WTC11 (cell line): Measurements from ENCODE around the gene RRN3. TPM values are rescaled to one million over a fixed set of nuclear protein-coding genes. Genes with fewer than 3 reads are reported as not detected.

Experiments used
- ATAC-seq: fragments of 200-7000 bp; cut with Tn5 transposase; 2 replicates; pipeline ENCODE4 v1.10.0; 2021; ENCODE audit warnings: mild to moderate bottlenecking, moderate library complexity
- CTCF ChIA-PET: fragments of 300-600 bp; sonication (Branson Sonifier 250); formaldehyde crosslinking; loops from one replicate; lab custom pipeline; 2021; ENCODE audit warnings: antibody characterized with exemption; lab: Charles Lee
- POLR2A ChIA-PET: fragments of 350-600 bp; sonication (Branson Sonifier 250); formaldehyde crosslinking; loops from one replicate; lab custom pipeline; 2021; ENCODE audit warnings: antibody characterized with exemption; lab: Charles Lee
- DNase-seq: peaks from one replicate; pipeline ENCODE4 v3.0.0; 2021; ENCODE audit warnings: low spot score
- H3K27ac Mint-ChIP-seq: 2 replicates; pipeline ENCODE4 v1.8.0; 2021; ENCODE audit warnings: mixed read lengths
- H3K27me3 Mint-ChIP-seq: 2 replicates; pipeline ENCODE4 v1.8.0; 2021; ENCODE audit warnings: low read depth, mild to moderate bottlenecking, moderate library complexity, mixed read lengths
- H3K36me3 Mint-ChIP-seq: 2 replicates; pipeline ENCODE4 v1.8.0; 2021; ENCODE audit warnings: mixed read lengths
- H3K4me1 Mint-ChIP-seq: 2 replicates; pipeline ENCODE4 v1.8.0; 2022; ENCODE audit warnings: mixed read lengths
- H3K4me3 Mint-ChIP-seq: 2 replicates; pipeline ENCODE4 v1.8.0; 2021; ENCODE audit warnings: mild to moderate bottlenecking, moderate library complexity, mixed read lengths
- H3K9me3 Mint-ChIP-seq: 2 replicates; pipeline ENCODE4 v1.8.0; 2021; ENCODE audit warnings: mixed read lengths
- AR ChIP-seq: fragments of 250-450 bp; sonication (Bioruptor Pico); IDR thresholded peaks from 2 replicates; pipeline ENCODE4 v1.9.0; 2021; ENCODE audit warnings: mild to moderate bottlenecking
- ATF1 ChIP-seq: sonication (generic); formaldehyde crosslinking; IDR thresholded peaks from 2 replicates; pipeline ENCODE4 v1.8.1; 2023; ENCODE audit warnings: mild to moderate bottlenecking, moderate library complexity, missing genetic modification reagents
- ATF3 ChIP-seq: sonication (generic); formaldehyde crosslinking; conservative IDR thresholded peaks from 2 replicates; pipeline ENCODE4 v1.8.1; 2022; ENCODE audit warnings: mild to moderate bottlenecking, missing genetic modification reagents
- ATF6 ChIP-seq: sonication (generic); formaldehyde crosslinking; IDR thresholded peaks from 2 replicates; pipeline ENCODE4 v1.8.1; 2023; ENCODE audit warnings: mild to moderate bottlenecking, missing genetic modification reagents
- EMX1 ChIP-seq: fragments of 250-450 bp; sonication (Bioruptor Pico); IDR thresholded peaks from 2 replicates; pipeline ENCODE4 v1.8.0; 2021; ENCODE audit warnings: mild to moderate bottlenecking
- ETV6 ChIP-seq: sonication (generic); formaldehyde crosslinking; IDR thresholded peaks from 2 replicates; pipeline ENCODE4 v1.8.1; 2022; ENCODE audit warnings: mild to moderate bottlenecking, missing genetic modification reagents
- GABPB1 ChIP-seq: sonication (generic); formaldehyde crosslinking; IDR thresholded peaks from 2 replicates; pipeline ENCODE4 v1.8.1; 2023; ENCODE audit warnings: mild to moderate bottlenecking, missing genetic modification reagents
- GRHL2 ChIP-seq: fragments of 250-450 bp; sonication (Bioruptor Pico); IDR thresholded peaks from 2 replicates; pipeline ENCODE4 v1.8.0; 2022; ENCODE audit warnings: mild to moderate bottlenecking, moderate library complexity; ENCODE audit not compliant: insufficient replicate concordance, severe bottlenecking
- MLX ChIP-seq: sonication (generic); formaldehyde crosslinking; IDR thresholded peaks from 2 replicates; pipeline ENCODE4 v1.8.1; 2023; ENCODE audit warnings: mild to moderate bottlenecking, missing genetic modification reagents, moderate library complexity
- NR3C1 ChIP-seq: sonication (generic); formaldehyde crosslinking; conservative IDR thresholded peaks from 2 replicates; pipeline ENCODE4 v1.8.1; 2023; ENCODE audit warnings: low read depth, mild to moderate bottlenecking, missing genetic modification reagents
- PRRX2 ChIP-seq: fragments of 250-450 bp; sonication (Bioruptor Pico); IDR thresholded peaks from 2 replicates; pipeline ENCODE4 v1.8.0; 2021; ENCODE audit warnings: mild to moderate bottlenecking
- RELA ChIP-seq: sonication (generic); formaldehyde crosslinking; IDR thresholded peaks from 2 replicates; pipeline ENCODE4 v1.8.1; 2022; ENCODE audit warnings: missing genetic modification reagents, mild to moderate bottlenecking, borderline replicate concordance
- RORB ChIP-seq: fragments of 250-450 bp; sonication (Bioruptor Pico); IDR thresholded peaks from 2 replicates; pipeline ENCODE4 v1.9.0; 2021; ENCODE audit warnings: mild to moderate bottlenecking
- SMAD3 ChIP-seq: sonication (generic); formaldehyde crosslinking; IDR thresholded peaks from 2 replicates; pipeline ENCODE4 v1.8.0; 2022; ENCODE audit warnings: missing genetic modification reagents, mild to moderate bottlenecking, borderline replicate concordance
- SMAD4 ChIP-seq: sonication (generic); formaldehyde crosslinking; IDR thresholded peaks from 2 replicates; pipeline ENCODE4 v1.8.0; 2022; ENCODE audit warnings: mild to moderate bottlenecking, missing genetic modification reagents
- TP53 ChIP-seq: sonication (generic); formaldehyde crosslinking; IDR thresholded peaks from 2 replicates; pipeline ENCODE4 v1.8.1; 2023; ENCODE audit warnings: mild to moderate bottlenecking, missing genetic modification reagents
- USF2 ChIP-seq: sonication (generic); formaldehyde crosslinking; IDR thresholded peaks from 2 replicates; pipeline ENCODE4 v1.8.1; 2023; ENCODE audit warnings: mild to moderate bottlenecking, missing genetic modification reagents, moderate library complexity
- ZNF317 ChIP-seq: sonication (generic); formaldehyde crosslinking; IDR thresholded peaks from 2 replicates; pipeline ENCODE4 v1.8.1; 2023; ENCODE audit warnings: low read depth, mild to moderate bottlenecking, moderate library complexity, missing genetic modification reagents, borderline replicate concordance
- ZNF416 ChIP-seq: fragments of 250-450 bp; sonication (Bioruptor Pico); IDR thresholded peaks from 2 replicates; pipeline ENCODE4 v1.9.0; 2021; ENCODE audit warnings: mild to moderate bottlenecking, inconsistent platforms
- total RNA-seq: library from RNA; stranded (reverse); gene quantifications from 3 replicates; pipeline ENCODE4 v1.2.3, GENCODE V29; 2021
- TF ChIP-seq, protein P1 (sequence below): sonication (generic); formaldehyde crosslinking; IDR thresholded peaks from 2 replicates; pipeline ENCODE4 v1.8.0; 2022; ENCODE audit warnings: mild to moderate bottlenecking, missing genetic modification reagents
- TF ChIP-seq, protein P2 (sequence below): sonication (generic); formaldehyde crosslinking; IDR thresholded peaks from 2 replicates; pipeline ENCODE4 v1.8.1; 2022; ENCODE audit warnings: mild to moderate bottlenecking, moderate library complexity, missing genetic modification reagents
- TF ChIP-seq, protein P3 (sequence below): fragments of 250-450 bp; sonication (Bioruptor Pico); IDR thresholded peaks from 2 replicates; pipeline ENCODE4 v1.9.0; 2021; ENCODE audit warnings: mild to moderate bottlenecking
- TF ChIP-seq, protein P4 (sequence below): fragments of 250-450 bp; sonication (Bioruptor Pico); conservative IDR thresholded peaks from 2 replicates; pipeline ENCODE4 v1.9.0; 2021; ENCODE audit warnings: mild to moderate bottlenecking
- TF ChIP-seq, protein P5 (sequence below): sonication (generic); formaldehyde crosslinking; IDR thresholded peaks from 2 replicates; pipeline ENCODE4 v1.8.1; 2022; ENCODE audit warnings: mild to moderate bottlenecking, missing genetic modification reagents, moderate library complexity, borderline replicate concordance

RRN3 gene
- total RNA-seq, 1 experiment from 2014 or later = 25.6 TPM

DNA sequence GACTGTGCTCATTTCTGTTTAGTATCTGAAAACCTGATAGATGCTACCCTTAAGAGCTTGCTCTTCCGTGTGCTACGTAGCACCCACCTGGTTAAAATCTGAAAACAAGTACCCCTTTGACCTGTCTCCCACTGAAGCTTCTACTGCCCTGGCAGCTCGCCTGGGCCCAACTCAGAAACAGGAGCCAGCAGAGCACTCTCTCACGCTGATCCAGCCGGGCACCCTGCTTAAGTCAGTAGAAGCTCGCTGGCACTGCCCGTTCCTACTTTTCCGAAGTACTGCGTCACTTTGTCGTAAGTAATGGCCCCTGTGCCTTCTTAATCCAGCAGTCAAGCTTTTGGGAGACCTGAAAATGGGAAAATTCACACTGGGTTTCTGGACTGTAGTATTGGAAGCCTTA lies 57.1 kb downstream of the RRN3 start:
- Mint-ChIP-seq H3K4me1 (no peaks in the 10 kb centered on the region), H3K9me3 (no peaks in the 10 kb centered on the region)
- CTCF ChIA-PET = no interaction called here
- POLR2A ChIA-PET = no interaction called here
- no peak for TF ChIP-seq TP53 (CRISPR knock-in tag)
- TF ChIP-seq ATF1 = no peak
- no peak for TF ChIP-seq ZNF416 (CRISPR knock-in tag)
- TF ChIP-seq PRRX2 (CRISPR knock-in tag) = no peak
- TF ChIP-seq GRHL2 = no peak
- TF ChIP-seq NR3C1 (CRISPR knock-in tag) = no peak
- no peak for TF ChIP-seq RORB (CRISPR knock-in tag)
- TF ChIP-seq, protein P1, sequence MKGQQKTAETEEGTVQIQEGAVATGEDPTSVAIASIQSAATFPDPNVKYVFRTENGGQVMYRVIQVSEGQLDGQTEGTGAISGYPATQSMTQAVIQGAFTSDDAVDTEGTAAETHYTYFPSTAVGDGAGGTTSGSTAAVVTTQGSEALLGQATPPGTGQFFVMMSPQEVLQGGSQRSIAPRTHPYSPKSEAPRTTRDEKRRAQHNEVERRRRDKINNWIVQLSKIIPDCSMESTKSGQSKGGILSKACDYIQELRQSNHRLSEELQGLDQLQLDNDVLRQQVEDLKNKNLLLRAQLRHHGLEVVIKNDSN (CRISPR knock-in tag) = no peak
- TF ChIP-seq SMAD4 (CRISPR knock-in tag) = no peak
- TF ChIP-seq, protein P2, sequence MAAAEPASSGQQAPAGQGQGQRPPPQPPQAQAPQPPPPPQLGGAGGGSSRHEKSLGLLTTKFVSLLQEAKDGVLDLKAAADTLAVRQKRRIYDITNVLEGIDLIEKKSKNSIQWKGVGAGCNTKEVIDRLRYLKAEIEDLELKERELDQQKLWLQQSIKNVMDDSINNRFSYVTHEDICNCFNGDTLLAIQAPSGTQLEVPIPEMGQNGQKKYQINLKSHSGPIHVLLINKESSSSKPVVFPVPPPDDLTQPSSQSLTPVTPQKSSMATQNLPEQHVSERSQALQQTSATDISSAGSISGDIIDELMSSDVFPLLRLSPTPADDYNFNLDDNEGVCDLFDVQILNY (CRISPR knock-in tag) = no peak
- TF ChIP-seq SMAD3 (CRISPR knock-in tag) = no peak
- no peak for TF ChIP-seq USF2 (CRISPR knock-in tag)
- no peak for TF ChIP-seq EMX1 (CRISPR knock-in tag)
- TF ChIP-seq, protein P3, sequence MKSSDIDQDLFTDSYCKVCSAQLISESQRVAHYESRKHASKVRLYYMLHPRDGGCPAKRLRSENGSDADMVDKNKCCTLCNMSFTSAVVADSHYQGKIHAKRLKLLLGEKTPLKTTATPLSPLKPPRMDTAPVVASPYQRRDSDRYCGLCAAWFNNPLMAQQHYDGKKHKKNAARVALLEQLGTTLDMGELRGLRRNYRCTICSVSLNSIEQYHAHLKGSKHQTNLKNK = no peak
- no peak for TF ChIP-seq MLX (CRISPR knock-in tag)
- TF ChIP-seq ZNF317 = no peak
- TF ChIP-seq, protein P4, sequence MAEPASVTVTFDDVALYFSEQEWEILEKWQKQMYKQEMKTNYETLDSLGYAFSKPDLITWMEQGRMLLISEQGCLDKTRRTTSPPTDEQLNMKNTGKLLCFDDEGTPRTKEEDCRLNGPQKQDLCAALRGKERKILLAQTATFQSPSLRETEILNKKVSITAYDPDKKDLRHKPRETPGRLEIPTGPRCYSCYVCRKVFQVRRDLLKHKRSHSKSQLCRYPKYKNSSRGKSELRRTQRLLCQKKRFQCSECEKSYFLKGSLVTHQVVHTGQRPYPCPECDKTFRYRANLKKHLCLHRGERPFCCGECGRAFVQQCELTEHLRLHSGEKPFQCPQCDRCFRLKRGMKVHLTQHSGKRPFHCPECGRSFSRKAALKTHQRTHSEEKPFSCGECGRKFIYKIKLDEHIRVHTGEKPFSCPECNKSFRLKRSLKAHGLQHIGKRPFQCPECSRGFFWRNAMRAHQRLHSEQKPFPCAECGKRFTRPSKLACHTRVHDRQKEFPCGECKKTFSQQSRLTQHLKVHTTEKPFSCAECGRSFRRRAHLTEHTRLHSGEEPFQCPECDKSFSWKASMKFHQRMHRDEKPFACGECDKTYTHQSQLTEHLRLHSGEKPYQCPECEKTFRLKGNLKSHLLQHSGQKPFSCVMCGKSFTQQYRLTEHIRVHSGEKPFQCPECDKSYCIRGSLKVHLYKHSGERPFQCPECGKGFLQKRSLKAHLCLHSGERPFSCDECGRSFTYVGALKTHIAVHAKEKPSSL (CRISPR knock-in tag) = no peak
- no peak for TF ChIP-seq RELA (CRISPR knock-in tag)
- TF ChIP-seq GABPB1 (CRISPR knock-in tag) = no peak
- TF ChIP-seq, all 79 proteins: peak for 0
- ATAC-seq (no peak), DNase-seq (no peak)
- Mint-ChIP-seq H3K36me3 (peaks cover 77% of the 10 kb centered on the region), H3K27ac (no peak overlapping the region), H3K4me3 (no peak overlapping the region), H3K27me3 (no peaks in the 10 kb centered on the region)

DNA sequence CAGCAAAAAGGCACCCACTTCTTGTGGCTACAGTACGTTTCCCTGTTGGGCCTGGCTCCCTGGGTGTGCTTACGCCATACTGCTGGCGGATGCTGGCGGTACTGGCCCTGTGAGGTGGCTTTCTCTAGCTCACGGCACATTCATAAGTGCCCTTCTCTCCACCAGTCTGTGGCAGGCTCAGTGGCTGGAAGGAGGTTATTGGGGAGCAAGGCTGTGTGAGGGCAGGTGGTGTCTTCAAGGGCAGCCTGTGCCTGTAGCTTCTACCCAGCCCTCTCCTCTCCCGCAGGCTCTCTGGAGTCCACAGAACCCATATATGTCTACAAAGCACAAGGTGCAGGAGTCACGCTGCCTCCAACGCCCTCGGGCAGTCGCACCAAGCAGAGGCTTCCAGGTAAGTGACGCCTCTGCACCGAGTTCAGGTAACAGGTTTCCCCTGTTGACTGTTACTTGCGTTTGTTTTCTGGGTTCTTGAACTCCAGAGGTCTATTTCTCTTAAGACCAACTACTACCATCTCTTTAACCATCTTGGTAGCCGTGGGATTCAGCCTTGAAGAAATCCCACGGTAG lies 58.8 kb downstream of the RRN3 start:
- CTCF ChIA-PET = no interaction called here
- TF ChIP-seq GRHL2 = no peak
- no peak for TF ChIP-seq AR (CRISPR knock-in tag)
- TF ChIP-seq ATF6 (CRISPR knock-in tag) = no peak
- TF ChIP-seq, protein P5, sequence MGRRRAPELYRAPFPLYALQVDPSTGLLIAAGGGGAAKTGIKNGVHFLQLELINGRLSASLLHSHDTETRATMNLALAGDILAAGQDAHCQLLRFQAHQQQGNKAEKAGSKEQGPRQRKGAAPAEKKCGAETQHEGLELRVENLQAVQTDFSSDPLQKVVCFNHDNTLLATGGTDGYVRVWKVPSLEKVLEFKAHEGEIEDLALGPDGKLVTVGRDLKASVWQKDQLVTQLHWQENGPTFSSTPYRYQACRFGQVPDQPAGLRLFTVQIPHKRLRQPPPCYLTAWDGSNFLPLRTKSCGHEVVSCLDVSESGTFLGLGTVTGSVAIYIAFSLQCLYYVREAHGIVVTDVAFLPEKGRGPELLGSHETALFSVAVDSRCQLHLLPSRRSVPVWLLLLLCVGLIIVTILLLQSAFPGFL (CRISPR knock-in tag) = no peak
- no peak for TF ChIP-seq ETV6 (CRISPR knock-in tag)
- TF ChIP-seq ATF3 (CRISPR knock-in tag) = no peak
- TF ChIP-seq RELA (CRISPR knock-in tag) = no peak

More for the DNA sequence above, 58.8 kb downstream of the RRN3 start:
- Mint-ChIP-seq H3K27ac (no peak overlapping the region), H3K36me3 (peaks cover 82% of the 10 kb centered on the region), H3K4me1 (no peaks in the 10 kb centered on the region), H3K4me3 (no peak overlapping the region), H3K27me3 (no peaks in the 10 kb centered on the region), H3K9me3 (no peaks in the 10 kb centered on the region)
- DNase-seq = no peak
- no peak for ATAC-seq
- POLR2A ChIA-PET = no interaction called here
